ENCODE results near the gene LTA4H. TPM values are rescaled to one million over a fixed set of nuclear protein-coding genes. Genes with fewer than 3 reads are reported as not detected.

Gene LTA4H
- total and polyA plus RNA-seq, 10 of the 15 experiments (the other 5 are each of a cell fraction or from before 2014, with no cell fraction given), result 43.9 to 106 (median 47.3) TPM

DNA sequence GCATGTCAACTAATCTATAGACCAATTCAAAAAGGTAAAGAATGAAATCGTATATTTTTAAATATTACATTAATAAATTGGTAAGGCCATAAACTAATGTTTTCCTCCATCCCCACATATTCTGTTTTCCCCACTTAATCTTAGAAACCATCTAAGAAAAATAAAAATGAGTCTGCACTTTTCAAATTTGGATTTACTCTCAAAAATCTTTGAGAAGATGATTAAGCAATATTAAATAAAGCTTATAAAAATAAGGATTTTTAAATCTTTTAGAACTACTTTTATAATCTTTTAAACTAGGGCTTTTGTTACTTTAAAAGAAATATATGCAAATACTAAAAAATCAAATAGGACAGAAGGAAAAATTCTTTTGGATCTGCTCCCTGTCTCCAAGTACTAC is 28.7 kb downstream of the LTA4H start:
- in situ Hi-C loops (cut with MboI) (no loop called here), intact Hi-C loops (cut with micrococcal nuclease; ENCODE audit: unreplicated experiment) (no loop called here)
- TF ChIP-seq YY1 (IDR thresholded peaks at IDR 0.05; ENCODE audit: low read depth, low read length), result no peak
- no peak for TF ChIP-seq ZBTB4 (CRISPR knock-in tag; IDR thresholded peaks at IDR 0.05)
- TF ChIP-seq MYC (IDR thresholded peaks at IDR 0.05; ENCODE audit: insufficient read depth, insufficient read length, insufficient replicate concordance, low read length, severe bottlenecking), result no peak
- no peak for TF ChIP-seq DPF2 (IDR thresholded peaks at IDR 0.05)
- TF ChIP-seq NRF1 (conservative IDR thresholded peaks at IDR 0.05; ENCODE audit: low read depth, low read length), result no peak
- TF ChIP-seq CBX5 (IDR thresholded peaks at IDR 0.05; ENCODE audit: low read depth), result no peak
- TF ChIP-seq ZNF207 (IDR thresholded peaks at IDR 0.05; ENCODE audit: borderline replicate concordance), result no peak
- H3K27ac ChIP-seq (ENCODE audit: control insufficient read depth, insufficient read depth), result no peak overlapping the region
- no peak overlapping the region for H2AFZ ChIP-seq (ENCODE audit: control insufficient read depth, low read depth, low read length)
- H3K79me2 ChIP-seq (ENCODE audit: control insufficient read depth, insufficient read depth, low read length), result no peaks in the 10 kb centered on the region
- no TSS peak for BruUV-seq (replicated peaks)
- H3K4me2 ChIP-seq (ENCODE audit: control insufficient read depth, insufficient read depth), result no peak overlapping the region
- SMC1A ChIA-PET (ENCODE audit: uncharacterized antibody, unreplicated experiment), result interaction anchor here (1.3 to 2.3 kb wide), 2 partner anchors 8 kb away, joined by 3 to 9 read pairs; no protein-coding TSS in a partner anchor
- RAD21 ChIA-PET (ENCODE audit: unreplicated experiment), result no interaction called here
- H3K9ac ChIP-seq (ENCODE audit: control insufficient read depth, insufficient read depth, low read length), result no peak overlapping the region
- POLR2A ChIA-PET, result no interaction called here
- CTCF ChIA-PET, result interaction anchor here (0.9 to 1.3 kb wide), 4 partner anchors 8 to 89 kb away, joined by 3 to 4 read pairs (median 4); no protein-coding TSS in a partner anchor
- WGBS (ENCODE audit: insufficient coverage, insufficient replicate concordance, low lambda C conversion rate, missing lambda C conversion rate), result 96% methylated on average over 1 of the region's 1 CpG
- H4K20me1 ChIP-seq (ENCODE audit: control insufficient read depth, insufficient read depth), result no peaks in the 10 kb centered on the region
- no peaks in the 10 kb centered on the region for H3K27me3 ChIP-seq (replicated peaks in 1 of 2; ENCODE audit: control insufficient read depth in 2 of 2, insufficient read depth in 2 of 2, low read length in 1 of 2)
- FAIRE-seq, result no peak
- no peak for DNase-seq (ENCODE audit: low read depth, low spot score)
- H3K4me1 ChIP-seq (ENCODE audit: control insufficient read depth, insufficient read depth, low read length), result no peaks in the 10 kb centered on the region
- no peak overlapping the region for H3K4me3 ChIP-seq
- H3K36me3 ChIP-seq (ENCODE audit: control insufficient read depth in 2 of 2, insufficient read depth in 2 of 2, low read length in 1 of 2), result peaks cover 4 to 5% of the 10 kb centered on the region in 2 experiments; a peak in 2 of 4 replicates
- H3K9me3 ChIP-seq (replicated peaks; ENCODE audit: control insufficient read depth, insufficient read depth, low read length), result no peaks in the 10 kb centered on the region
- no peak for ATAC-seq

All from GM12878 (cell line).